GM19455 (cell line): ENCODE measurements around the gene REV1.

Source experiments
- ATAC-seq: cut with Tn5 transposase; IDR thresholded peaks from one replicate; pipeline ENCODE4 v1.9.1; 2021; ENCODE audit not compliant: unreplicated experiment

The REV1 gene

GRCh38 chr2:99451280-99451679 is 38.5 kb downstream of the REV1 start:
- no peak for ATAC-seq

- no peak for ATAC-seq
These were observed 39.6 kb downstream of the REV1 start for GRCh38 chr2:99450199-99450598.

- no peak for ATAC-seq
These were observed 41.3 kb downstream of the REV1 start for GRCh38 chr2:99448556-99448955.

GRCh38 chr2:99445065-99445464 is 44.8 kb downstream of the REV1 start:
- no peak for ATAC-seq

GRCh38 chr2:99444222-99444621 is 45.6 kb downstream of the REV1 start:
- no peak for ATAC-seq

GRCh38 chr2:99442837-99443236 is 47.0 kb downstream of the REV1 start:
- ATAC-seq, result no peak

- no peak for ATAC-seq
These were observed 49.8 kb downstream of the REV1 start for GRCh38 chr2:99439971-99440505.

- ATAC-seq, result no peak
These were observed 52.9 kb downstream of the REV1 start for GRCh38 chr2:99436874-99437273.

- ATAC-seq, result no peak
These were observed 56.5 kb downstream of the REV1 start for GRCh38 chr2:99433340-99433739.

- no peak for ATAC-seq
These were observed 58.1 kb downstream of the REV1 start for GRCh38 chr2:99431587-99432275.

- no peak for ATAC-seq
These were observed 59.1 kb downstream of the REV1 start for GRCh38 chr2:99430614-99431291.

GRCh38 chr2:99425022-99425421 is 64.8 kb downstream of the REV1 start:
- ATAC-seq, result no peak

GRCh38 chr2:99424371-99424770 is 65.4 kb downstream of the REV1 start:
- ATAC-seq, result no peak

- ATAC-seq, result no peak
These were observed 67.2 kb downstream of the REV1 start for GRCh38 chr2:99422599-99422998.

GRCh38 chr2:99421469-99421868 is 68.3 kb downstream of the REV1 start:
- no peak for ATAC-seq

- ATAC-seq, result no peak
These were observed 69.0 kb downstream of the REV1 start for GRCh38 chr2:99420751-99421299.

GRCh38 chr2:99420031-99420430 is 69.8 kb downstream of the REV1 start:
- ATAC-seq, result no peak

- ATAC-seq, result no peak
These were observed 72.4 kb downstream of the REV1 start for GRCh38 chr2:99417396-99417795.

GRCh38 chr2:99414566-99414965 is 75.3 kb downstream of the REV1 start:
- ATAC-seq, result no peak

- no peak for ATAC-seq
These were observed 79.5 kb downstream of the REV1 start for GRCh38 chr2:99410276-99410675.

- no peak for ATAC-seq
These were observed 83.7 kb downstream of the REV1 start for GRCh38 chr2:99406137-99406536.
